ENCODE results near the gene SETD5.

The SETD5 gene

DNA sequence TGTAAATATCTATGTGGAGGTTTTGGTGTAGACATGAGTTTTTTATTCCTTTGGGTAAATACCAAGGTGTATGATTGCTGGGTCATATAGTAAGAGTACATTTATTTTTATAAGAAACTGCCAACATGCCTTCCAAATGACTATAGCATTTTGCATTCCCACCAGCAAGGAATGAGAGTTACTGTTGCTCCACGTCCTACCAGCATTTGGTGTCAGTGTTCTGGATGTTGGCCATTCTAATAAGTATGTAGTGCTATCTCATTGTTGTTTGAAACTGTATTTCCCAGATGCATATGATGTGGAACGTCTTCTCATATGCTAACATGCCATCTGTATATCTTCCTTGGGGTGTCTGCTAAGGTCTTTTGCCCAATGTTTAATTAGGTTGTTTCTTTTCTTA lies 117.5 kb downstream of the SETD5 start:
- no peak for DNase-seq (ENCODE audit: low read depth)

DNA sequence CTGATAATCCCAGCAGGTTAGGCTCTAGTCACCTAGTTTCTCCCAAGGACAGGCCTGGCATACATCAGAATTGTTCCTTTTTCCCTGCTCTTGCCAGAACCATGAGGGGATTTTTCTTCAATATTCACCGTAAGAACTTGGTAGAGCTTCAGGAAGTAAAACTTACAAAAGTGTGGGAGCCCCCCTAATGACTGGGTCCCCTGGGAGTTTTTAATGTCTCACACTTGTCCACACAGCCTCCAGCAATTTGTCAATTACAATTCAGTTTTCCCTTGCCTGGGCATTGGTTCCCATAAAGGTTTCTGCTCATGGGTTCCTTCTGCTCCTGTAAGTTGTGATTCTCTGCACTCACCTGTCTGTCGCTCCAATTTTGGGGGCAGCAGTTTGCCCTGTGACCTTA lies 127.7 kb downstream of the SETD5 start:
- DNase-seq (ENCODE audit: low read depth) = no peak

Data from activated gamma-delta T cell treated with anti-CD3 and anti-CD28 coated beads, Interleukin-2, amount 50 U/mL, for 16 hours (primary cell).